HEK293T (cell line): ENCODE data around the gene TMEFF2.

Experiments
- ELF4 ChIP-seq: fragments of 450-650 bp; IDR thresholded peaks from 2 replicates; pipeline ENCODE4 v1.6.1; 2017; ENCODE audit warnings: antibody characterized with exemption
- FOXK2 ChIP-seq: fragments of 450-650 bp; IDR thresholded peaks from 2 replicates; pipeline ENCODE4 v1.6.1; 2016; ENCODE audit warnings: mild to moderate bottlenecking
- FOXM1 ChIP-seq: fragments of 450-650 bp; IDR thresholded peaks from 2 replicates; pipeline ENCODE4 v1.6.1; 2017; ENCODE audit warnings: mild to moderate bottlenecking, borderline replicate concordance
- ZNF384 ChIP-seq: fragments of 450-650 bp; IDR thresholded peaks from 2 replicates; pipeline ENCODE4 v1.6.1; 2016

- TF ChIP-seq FOXM1 = no peak
- no peak for TF ChIP-seq ELF4
- TF ChIP-seq FOXK2 = no peak
- TF ChIP-seq ZNF384 = no peak
Observed at GRCh38 chr2:192148241-192148619, 46.5 kb downstream of the TMEFF2 start.
